HL-60 (cell line): Measurements from ENCODE around the gene CRYBB3.

Experiments used
- POLR2AphosphoS5 ChIP-seq: IDR thresholded peaks from 2 replicates; pipeline ENCODE4 v1.6.1; 2012; ENCODE audit warnings: low read depth
- SPI1 ChIP-seq: IDR thresholded peaks from 2 replicates; pipeline ENCODE4 v1.6.1; 2012; ENCODE audit warnings: low read depth, mild to moderate bottlenecking, borderline replicate concordance
- TF ChIP-seq, protein P1 (sequence below): IDR thresholded peaks from one replicate; pipeline ENCODE4 v1.5.1; 2011; ENCODE audit warnings: low read length, control low read depth, inconsistent platforms; ENCODE audit not compliant: insufficient read depth

DNA sequence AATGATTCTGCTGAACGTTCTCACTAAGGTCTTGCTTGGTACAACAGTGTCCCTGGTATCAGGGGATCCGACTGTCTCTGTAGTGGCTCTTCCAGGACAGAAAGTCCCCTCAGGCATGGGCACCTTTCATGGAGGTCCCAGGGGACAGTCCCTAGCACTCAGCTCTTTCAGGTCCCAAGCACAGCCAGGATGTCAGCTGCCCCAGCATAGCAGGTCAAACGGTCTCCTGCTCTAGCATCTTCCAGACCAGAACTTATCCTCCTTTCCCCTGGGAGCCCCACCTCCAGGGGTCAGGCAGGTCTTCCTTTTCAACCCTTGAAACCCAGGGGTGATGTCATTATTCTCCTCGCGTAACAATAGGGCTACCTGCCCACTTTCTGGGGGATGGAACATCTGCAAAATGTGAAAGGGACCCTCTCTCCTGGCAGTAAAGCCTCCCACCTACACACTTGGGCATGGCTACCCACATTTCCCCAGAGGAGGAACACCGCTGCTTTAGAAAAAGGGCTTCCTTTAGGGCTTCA is 24.7 kb upstream of the CRYBB3 start:
- TF ChIP-seq, protein P1, sequence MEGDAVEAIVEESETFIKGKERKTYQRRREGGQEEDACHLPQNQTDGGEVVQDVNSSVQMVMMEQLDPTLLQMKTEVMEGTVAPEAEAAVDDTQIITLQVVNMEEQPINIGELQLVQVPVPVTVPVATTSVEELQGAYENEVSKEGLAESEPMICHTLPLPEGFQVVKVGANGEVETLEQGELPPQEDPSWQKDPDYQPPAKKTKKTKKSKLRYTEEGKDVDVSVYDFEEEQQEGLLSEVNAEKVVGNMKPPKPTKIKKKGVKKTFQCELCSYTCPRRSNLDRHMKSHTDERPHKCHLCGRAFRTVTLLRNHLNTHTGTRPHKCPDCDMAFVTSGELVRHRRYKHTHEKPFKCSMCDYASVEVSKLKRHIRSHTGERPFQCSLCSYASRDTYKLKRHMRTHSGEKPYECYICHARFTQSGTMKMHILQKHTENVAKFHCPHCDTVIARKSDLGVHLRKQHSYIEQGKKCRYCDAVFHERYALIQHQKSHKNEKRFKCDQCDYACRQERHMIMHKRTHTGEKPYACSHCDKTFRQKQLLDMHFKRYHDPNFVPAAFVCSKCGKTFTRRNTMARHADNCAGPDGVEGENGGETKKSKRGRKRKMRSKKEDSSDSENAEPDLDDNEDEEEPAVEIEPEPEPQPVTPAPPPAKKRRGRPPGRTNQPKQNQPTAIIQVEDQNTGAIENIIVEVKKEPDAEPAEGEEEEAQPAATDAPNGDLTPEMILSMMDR: no peak
- TF ChIP-seq POLR2AphosphoS5 (no peak), SPI1 (no peak)
